ENCODE measurements around the gene DNPEP. TPM values are rescaled to one million over a fixed set of nuclear protein-coding genes. Genes with fewer than 3 reads are reported as not detected.

The DNPEP gene
- total RNA-seq, 4 donors from 2014 or later = 37.8 to 76.9 (median 59.2) TPM

GRCh38 chr2:219434718-219435525 lies 47.2 kb upstream of the DNPEP start, which contains the start of gene SPEG:
Gene SPEG, plus strand, starts transcription at chr2:219434843. Its CDS starts 135 bp downstream, at chr2:219434978.
- H3K4me3 ChIP-seq = peak within 1 kb of the TSS; percentile 38 to 58
- ATAC-seq = no peak
- peaks cover 16% of the 10 kb centered on the region for H3K27me3 ChIP-seq
- H3K36me3 ChIP-seq = no peaks in the 10 kb centered on the region
- WGBS, 2 donors (ENCODE audit: low coverage in 1 of 2) = 55% methylated on average over 4 of the region's 77 CpGs; no CpG with 5 or more reads in 1 of the 2 donors
- TF ChIP-seq CTCF (IDR thresholded peaks at IDR 0.05) (no peak), EP300 (IDR thresholded peaks at IDR 0.05) (no peak), POLR2A (IDR thresholded peaks at IDR 0.05) (peak; percentile 48 to 62), POLR2AphosphoS5 (IDR thresholded peaks at IDR 0.05) (peak; percentile 6)
- H3K27ac ChIP-seq = peak within 1 kb of the TSS; percentile 93 to 99 (median 98)
- H3K4me1 ChIP-seq = peaks cover 7 to 87% (median 31%) of the 10 kb centered on the region in 3 donors
- H3K9me3 ChIP-seq = no peaks in the 10 kb centered on the region

- no peak for ATAC-seq
- no peaks in the 10 kb centered on the region for H3K9me3 ChIP-seq
- TF ChIP-seq POLR2A (IDR thresholded peaks at IDR 0.05) (no peak), CTCF (IDR thresholded peaks at IDR 0.05) (no peak), EP300 (IDR thresholded peaks at IDR 0.05) (no peak), POLR2AphosphoS5 (IDR thresholded peaks at IDR 0.05) (no peak)
- H3K27ac ChIP-seq = peak overlapping the region; percentile 93 to 99 (median 98)
- H3K36me3 ChIP-seq = no peaks in the 10 kb centered on the region
- H3K4me3 ChIP-seq = peak overlapping the region; percentile 38 to 58
- peaks cover 16% of the 10 kb centered on the region for H3K27me3 ChIP-seq
- H3K4me1 ChIP-seq = peaks cover 7 to 82% (median 31%) of the 10 kb centered on the region in 3 donors
- 40% methylated on average over 1 of the region's 9 CpGs; no CpG with 5 or more reads in 1 of the 2 donors for WGBS, 2 donors (ENCODE audit: low coverage in 1 of 2)
Observed at GRCh38 chr2:219434468-219434717, 46.7 kb upstream of the DNPEP start.

- WGBS, 2 donors (ENCODE audit: low coverage in 1 of 2) = 20 to 42% methylated on average over 1 to 14 of the region's 16 CpGs
- Histone ChIP-seq H3K4me1 (peaks cover 7 to 76% (median 31%) of the 10 kb centered on the region in 3 donors), H3K27me3 (peaks cover 16% of the 10 kb centered on the region), H3K9me3 (no peaks in the 10 kb centered on the region), H3K4me3 (peak overlapping the region; percentile 38 to 58), H3K27ac (peak overlapping the region; percentile 93 to 99 (median 98)), H3K36me3 (no peaks in the 10 kb centered on the region)
- peak; percentile 83 for ATAC-seq
- peak; percentile 98 for TF ChIP-seq POLR2AphosphoS5 (IDR thresholded peaks at IDR 0.05)
- peak; percentile 79 for TF ChIP-seq EP300 (IDR thresholded peaks at IDR 0.05)
- TF ChIP-seq POLR2A (IDR thresholded peaks at IDR 0.05) = peak; percentile 65 to 69
- TF ChIP-seq CTCF (IDR thresholded peaks at IDR 0.05) = peak in 3 of 4 experiments; percentile 74 to 85 (median 84)
Observed at GRCh38 chr2:219433666-219434467, 46.2 kb upstream of the DNPEP start.

- TF ChIP-seq EP300 (IDR thresholded peaks at IDR 0.05) (no peak), CTCF (IDR thresholded peaks at IDR 0.05) (peak in 1 of 4 experiments; percentile 54), POLR2A (IDR thresholded peaks at IDR 0.05) (peak; percentile 14 to 22), POLR2AphosphoS5 (IDR thresholded peaks at IDR 0.05) (peak; percentile 47)
Observed at GRCh38 chr2:219430633-219431615, 43.2 kb upstream of the DNPEP start.

More at GRCh38 chr2:219430633-219431615, 43.2 kb upstream of the DNPEP start:
- H3K36me3 ChIP-seq = peaks cover 0 to 11% of the 10 kb centered on the region in 2 donors
- H3K27me3 ChIP-seq = peaks cover 15% of the 10 kb centered on the region
- peak overlapping the region; percentile 74 to 99 (median 95) for H3K27ac ChIP-seq
- WGBS, 2 donors (ENCODE audit: low coverage in 1 of 2) = 27 to 49% methylated on average over 3 to 6 of the region's 9 CpGs
- ATAC-seq = peak; percentile 31
- H3K4me1 ChIP-seq = peaks cover 2 to 53% (median 15%) of the 10 kb centered on the region in 3 donors
- H3K4me3 ChIP-seq = no peak overlapping the region
- no peaks in the 10 kb centered on the region for H3K9me3 ChIP-seq
